SU-DHL-6 (cell line): ENCODE measurements around the gene TAF8.

Source experiments
- EZH2phosphoT487 ChIP-seq: fragments of 200-600 bp; sonication (generic), shearing (Covaris generic); conservative IDR thresholded peaks from 2 replicates; pipeline ENCODE4 v1.6.1; 2018; ENCODE audit warnings: mild to moderate bottlenecking, antibody characterized with exemption, low read length, moderate library complexity, mixed read lengths
- TF ChIP-seq, protein P1 (sequence below): fragments of 200-600 bp; sonication (generic); IDR thresholded peaks from one replicate; pipeline ENCODE4 v1.5.1; 2017; ENCODE audit warnings: antibody characterized with exemption, mild to moderate bottlenecking, low read length, moderate library complexity; ENCODE audit not compliant: insufficient read depth, poor library complexity, severe bottlenecking

DNA sequence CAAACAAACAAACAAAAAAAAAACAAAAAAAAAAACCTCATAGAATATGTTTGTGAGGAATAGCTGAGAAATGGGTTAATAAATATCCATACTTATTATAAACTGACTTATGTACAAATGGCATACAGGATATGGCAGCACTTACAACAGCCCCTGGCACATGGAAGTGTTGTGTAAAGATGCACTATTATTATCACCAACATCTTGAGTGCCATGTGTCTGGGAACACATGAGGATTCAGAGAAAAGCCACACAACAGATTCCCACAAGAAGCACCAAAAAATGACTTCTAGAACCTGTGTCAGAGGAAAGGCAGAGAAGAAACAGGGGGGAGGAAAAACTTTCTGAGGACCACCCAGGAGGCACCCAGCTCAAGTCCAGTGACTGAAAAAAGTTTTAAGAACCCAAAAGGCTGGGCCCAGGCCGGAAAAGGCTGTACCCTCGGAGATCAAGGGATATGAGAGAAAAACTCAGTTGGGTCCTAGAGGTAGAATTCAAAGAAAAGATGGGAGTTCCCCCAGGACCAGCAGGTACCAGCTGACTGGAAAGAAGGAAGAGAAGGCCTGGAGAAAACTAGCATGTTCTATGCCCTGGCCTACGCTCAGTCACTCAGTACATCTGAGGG is 9.4 kb upstream of the TAF8 start:
- TF ChIP-seq, protein P1, sequence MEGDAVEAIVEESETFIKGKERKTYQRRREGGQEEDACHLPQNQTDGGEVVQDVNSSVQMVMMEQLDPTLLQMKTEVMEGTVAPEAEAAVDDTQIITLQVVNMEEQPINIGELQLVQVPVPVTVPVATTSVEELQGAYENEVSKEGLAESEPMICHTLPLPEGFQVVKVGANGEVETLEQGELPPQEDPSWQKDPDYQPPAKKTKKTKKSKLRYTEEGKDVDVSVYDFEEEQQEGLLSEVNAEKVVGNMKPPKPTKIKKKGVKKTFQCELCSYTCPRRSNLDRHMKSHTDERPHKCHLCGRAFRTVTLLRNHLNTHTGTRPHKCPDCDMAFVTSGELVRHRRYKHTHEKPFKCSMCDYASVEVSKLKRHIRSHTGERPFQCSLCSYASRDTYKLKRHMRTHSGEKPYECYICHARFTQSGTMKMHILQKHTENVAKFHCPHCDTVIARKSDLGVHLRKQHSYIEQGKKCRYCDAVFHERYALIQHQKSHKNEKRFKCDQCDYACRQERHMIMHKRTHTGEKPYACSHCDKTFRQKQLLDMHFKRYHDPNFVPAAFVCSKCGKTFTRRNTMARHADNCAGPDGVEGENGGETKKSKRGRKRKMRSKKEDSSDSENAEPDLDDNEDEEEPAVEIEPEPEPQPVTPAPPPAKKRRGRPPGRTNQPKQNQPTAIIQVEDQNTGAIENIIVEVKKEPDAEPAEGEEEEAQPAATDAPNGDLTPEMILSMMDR, result no peak
- no peak for TF ChIP-seq EZH2phosphoT487
